WTC11 (cell line): ENCODE data around the gene ADAM17. TPM values are rescaled to one million over a fixed set of nuclear protein-coding genes. Genes with fewer than 3 reads are reported as not detected.

Source experiments
- ATAC-seq: fragments of 200-7000 bp; cut with Tn5 transposase; 2 replicates; pipeline ENCODE4 v1.10.0; 2021; ENCODE audit warnings: mild to moderate bottlenecking, moderate library complexity
- CTCF ChIA-PET: fragments of 300-600 bp; sonication (Branson Sonifier 250); formaldehyde crosslinking; loops from one replicate; lab custom pipeline; 2021; ENCODE audit warnings: antibody characterized with exemption; lab: Charles Lee
- POLR2A ChIA-PET: fragments of 350-600 bp; sonication (Branson Sonifier 250); formaldehyde crosslinking; loops from one replicate; lab custom pipeline; 2021; ENCODE audit warnings: antibody characterized with exemption; lab: Charles Lee
- DNase-seq: peaks from one replicate; pipeline ENCODE4 v3.0.0; 2021; ENCODE audit warnings: low spot score
- H3K27ac Mint-ChIP-seq: 2 replicates; pipeline ENCODE4 v1.8.0; 2021; ENCODE audit warnings: mixed read lengths
- H3K27me3 Mint-ChIP-seq: 2 replicates; pipeline ENCODE4 v1.8.0; 2021; ENCODE audit warnings: low read depth, mild to moderate bottlenecking, moderate library complexity, mixed read lengths
- H3K36me3 Mint-ChIP-seq: 2 replicates; pipeline ENCODE4 v1.8.0; 2021; ENCODE audit warnings: mixed read lengths
- H3K4me1 Mint-ChIP-seq: 2 replicates; pipeline ENCODE4 v1.8.0; 2022; ENCODE audit warnings: mixed read lengths
- H3K4me3 Mint-ChIP-seq: 2 replicates; pipeline ENCODE4 v1.8.0; 2021; ENCODE audit warnings: mild to moderate bottlenecking, moderate library complexity, mixed read lengths
- H3K9me3 Mint-ChIP-seq: 2 replicates; pipeline ENCODE4 v1.8.0; 2021; ENCODE audit warnings: mixed read lengths
- ATF3 ChIP-seq: sonication (generic); formaldehyde crosslinking; conservative IDR thresholded peaks from 2 replicates; pipeline ENCODE4 v1.8.1; 2022; ENCODE audit warnings: mild to moderate bottlenecking, missing genetic modification reagents
- E2F5 ChIP-seq: sonication (generic); formaldehyde crosslinking; IDR thresholded peaks from 2 replicates; pipeline ENCODE4 v1.8.1; 2022; ENCODE audit warnings: mild to moderate bottlenecking, moderate library complexity, missing genetic modification reagents
- ELF4 ChIP-seq: sonication (generic); formaldehyde crosslinking; IDR thresholded peaks from 2 replicates; pipeline ENCODE4 v1.8.1; 2022; ENCODE audit warnings: low read depth, mild to moderate bottlenecking, moderate library complexity, missing genetic modification reagents
- JAZF1 ChIP-seq: fragments of 250-450 bp; sonication (Bioruptor Pico); IDR thresholded peaks from 2 replicates; pipeline ENCODE4 v1.9.0; 2021; ENCODE audit warnings: moderate library complexity, mild to moderate bottlenecking, inconsistent platforms
- MLX ChIP-seq: sonication (generic); formaldehyde crosslinking; IDR thresholded peaks from 2 replicates; pipeline ENCODE4 v1.8.1; 2023; ENCODE audit warnings: mild to moderate bottlenecking, missing genetic modification reagents, moderate library complexity
- NFE2L1 ChIP-seq: sonication (generic); formaldehyde crosslinking; IDR thresholded peaks from 2 replicates; pipeline ENCODE4 v1.8.1; 2023; ENCODE audit warnings: missing genetic modification reagents
- NR3C1 ChIP-seq: sonication (generic); formaldehyde crosslinking; conservative IDR thresholded peaks from 2 replicates; pipeline ENCODE4 v1.8.1; 2023; ENCODE audit warnings: low read depth, mild to moderate bottlenecking, missing genetic modification reagents
- PRDM15 ChIP-seq: sonication (generic); formaldehyde crosslinking; IDR thresholded peaks from 2 replicates; pipeline ENCODE4 v1.8.0; 2022; ENCODE audit warnings: missing genetic modification reagents
- PREB ChIP-seq: sonication (generic); formaldehyde crosslinking; IDR thresholded peaks from 2 replicates; pipeline ENCODE4 v1.8.1; 2022; ENCODE audit warnings: mild to moderate bottlenecking, missing genetic modification reagents, moderate library complexity, borderline replicate concordance
- PRRX2 ChIP-seq: fragments of 250-450 bp; sonication (Bioruptor Pico); IDR thresholded peaks from 2 replicates; pipeline ENCODE4 v1.8.0; 2021; ENCODE audit warnings: mild to moderate bottlenecking
- RORB ChIP-seq: fragments of 250-450 bp; sonication (Bioruptor Pico); IDR thresholded peaks from 2 replicates; pipeline ENCODE4 v1.9.0; 2021; ENCODE audit warnings: mild to moderate bottlenecking
- SMAD4 ChIP-seq: sonication (generic); formaldehyde crosslinking; IDR thresholded peaks from 2 replicates; pipeline ENCODE4 v1.8.0; 2022; ENCODE audit warnings: mild to moderate bottlenecking, missing genetic modification reagents
- TEAD1 ChIP-seq: sonication (generic); formaldehyde crosslinking; IDR thresholded peaks from 2 replicates; pipeline ENCODE4 v1.8.0; 2022; ENCODE audit warnings: mild to moderate bottlenecking, missing genetic modification reagents
- TEAD4 ChIP-seq: sonication (generic); formaldehyde crosslinking; IDR thresholded peaks from 2 replicates; pipeline ENCODE4 v1.8.0; 2022; ENCODE audit warnings: mild to moderate bottlenecking, missing genetic modification reagents
- ZBTB43 ChIP-seq: sonication (generic); formaldehyde crosslinking; IDR thresholded peaks from 2 replicates; pipeline ENCODE4 v1.8.1; 2023; ENCODE audit warnings: mild to moderate bottlenecking, missing genetic modification reagents
- ZMAT4 ChIP-seq: fragments of 250-450 bp; sonication (Bioruptor Pico); IDR thresholded peaks from 2 replicates; pipeline ENCODE4 v1.9.0; 2021; ENCODE audit warnings: mild to moderate bottlenecking
- ZNF281 ChIP-seq: sonication (generic); formaldehyde crosslinking; IDR thresholded peaks from 2 replicates; pipeline ENCODE4 v1.8.0; 2023; ENCODE audit warnings: mild to moderate bottlenecking, missing genetic modification reagents
- ZNF396 ChIP-seq: fragments of 250-450 bp; sonication (Bioruptor Pico); IDR thresholded peaks from 2 replicates; pipeline ENCODE4 v1.8.0; 2021; ENCODE audit warnings: mild to moderate bottlenecking, moderate library complexity, borderline replicate concordance
- ZNF512 ChIP-seq: sonication (generic); formaldehyde crosslinking; IDR thresholded peaks from 2 replicates; pipeline ENCODE4 v1.8.1; 2022; ENCODE audit warnings: missing genetic modification reagents, borderline replicate concordance
- total RNA-seq: library from RNA; stranded (reverse); gene quantifications from 3 replicates; pipeline ENCODE4 v1.2.3, GENCODE V29; 2021
- TF ChIP-seq, protein P1 (sequence below): sonication (generic); formaldehyde crosslinking; IDR thresholded peaks from 2 replicates; pipeline ENCODE4 v1.8.0; 2022; ENCODE audit warnings: mild to moderate bottlenecking, missing genetic modification reagents

The ADAM17 gene
- total RNA-seq, 1 experiment from 2014 or later = 25.9 TPM

- no peak for TF ChIP-seq ZBTB43 (CRISPR knock-in tag)
Measured at GRCh38 chr2:9582624-9583023, 27.0 kb upstream of the ADAM17 start (continued).

GRCh38 chr2:9578467-9579235 lies 23.0 kb upstream of the ADAM17 start:
- ATAC-seq (peak; percentile 33), DNase-seq (no peak)
- no peak overlapping the region for H3K4me3 Mint-ChIP-seq
- H3K9me3 Mint-ChIP-seq = no peaks in the 10 kb centered on the region
- POLR2A ChIA-PET = no interaction called here
- H3K27ac Mint-ChIP-seq = peak overlapping the region; percentile 16; the same call in 1 of the 2 replicates
- H3K36me3 Mint-ChIP-seq = peaks cover 4% of the 10 kb centered on the region
- CTCF ChIA-PET = no interaction called here
- H3K4me1 Mint-ChIP-seq = no peaks in the 10 kb centered on the region
- H3K27me3 Mint-ChIP-seq = no peaks in the 10 kb centered on the region
- TF ChIP-seq ZMAT4 (CRISPR knock-in tag) (no peak), ZNF281 (CRISPR knock-in tag) (no peak), TEAD4 (CRISPR knock-in tag) (no peak), PRDM15 (no peak), E2F5 (no peak), RORB (no peak), NR3C1 (no peak), MLX (CRISPR knock-in tag) (no peak), NFE2L1 (CRISPR knock-in tag) (no peak), ELF4 (no peak), ZNF396 (CRISPR knock-in tag) (no peak), JAZF1 (CRISPR knock-in tag) (no peak), TEAD1 (CRISPR knock-in tag) (no peak), ATF3 (CRISPR knock-in tag) (no peak), PREB (CRISPR knock-in tag) (no peak), SMAD4 (no peak), PRRX2 (CRISPR knock-in tag) (no peak), ZNF512 (CRISPR knock-in tag) (no peak)
- TF ChIP-seq, protein P1, sequence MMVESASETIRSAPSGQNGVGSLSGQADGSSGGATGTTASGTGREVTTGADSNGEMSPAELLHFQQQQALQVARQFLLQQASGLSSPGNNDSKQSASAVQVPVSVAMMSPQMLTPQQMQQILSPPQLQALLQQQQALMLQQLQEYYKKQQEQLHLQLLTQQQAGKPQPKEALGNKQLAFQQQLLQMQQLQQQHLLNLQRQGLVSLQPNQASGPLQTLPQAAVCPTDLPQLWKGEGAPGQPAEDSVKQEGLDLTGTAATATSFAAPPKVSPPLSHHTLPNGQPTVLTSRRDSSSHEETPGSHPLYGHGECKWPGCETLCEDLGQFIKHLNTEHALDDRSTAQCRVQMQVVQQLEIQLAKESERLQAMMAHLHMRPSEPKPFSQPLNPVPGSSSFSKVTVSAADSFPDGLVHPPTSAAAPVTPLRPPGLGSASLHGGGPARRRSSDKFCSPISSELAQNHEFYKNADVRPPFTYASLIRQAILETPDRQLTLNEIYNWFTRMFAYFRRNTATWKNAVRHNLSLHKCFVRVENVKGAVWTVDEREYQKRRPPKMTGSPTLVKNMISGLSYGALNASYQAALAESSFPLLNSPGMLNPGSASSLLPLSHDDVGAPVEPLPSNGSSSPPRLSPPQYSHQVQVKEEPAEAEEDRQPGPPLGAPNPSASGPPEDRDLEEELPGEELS (CRISPR knock-in tag) = no peak
